ENCODE data around the gene SIGLEC11. TPM values are rescaled to one million over a fixed set of nuclear protein-coding genes. Genes with fewer than 3 reads are reported as not detected.

Gene SIGLEC11
- total RNA-seq, 1 donor from 2014 or later = 7.7 TPM

DNA sequence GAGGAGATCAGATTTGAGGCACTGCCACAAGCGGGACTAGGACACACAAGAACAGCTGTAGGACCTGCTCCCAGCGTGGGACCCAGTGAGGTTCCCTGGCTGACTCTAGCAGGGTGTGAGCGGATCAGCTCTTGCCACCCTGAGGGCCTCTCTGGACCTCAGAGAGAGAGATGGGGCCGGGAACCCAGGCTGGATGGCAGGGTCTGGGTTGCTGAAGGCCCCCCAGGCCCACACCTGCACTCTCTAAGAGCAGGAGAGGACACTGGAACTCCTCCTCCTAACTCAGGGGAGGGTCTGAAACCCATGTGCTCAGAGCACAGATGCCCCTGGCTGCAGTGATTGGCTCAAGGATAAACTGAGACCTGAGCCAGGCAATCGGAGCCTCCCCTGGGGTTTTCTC is 50.8 kb downstream of the SIGLEC11 start:
- Histone ChIP-seq H3K36me3 (peaks cover 59% of the 10 kb centered on the region), H3K27me3 (ENCODE audit: low read depth) (no peaks in the 10 kb centered on the region), H3K4me1 (peaks cover 22% of the 10 kb centered on the region), H3K9me3 (no peaks in the 10 kb centered on the region), H3K4me3 (no peak overlapping the region), H3K27ac (peak overlapping the region; percentile 18)
- TF ChIP-seq, protein P1, sequence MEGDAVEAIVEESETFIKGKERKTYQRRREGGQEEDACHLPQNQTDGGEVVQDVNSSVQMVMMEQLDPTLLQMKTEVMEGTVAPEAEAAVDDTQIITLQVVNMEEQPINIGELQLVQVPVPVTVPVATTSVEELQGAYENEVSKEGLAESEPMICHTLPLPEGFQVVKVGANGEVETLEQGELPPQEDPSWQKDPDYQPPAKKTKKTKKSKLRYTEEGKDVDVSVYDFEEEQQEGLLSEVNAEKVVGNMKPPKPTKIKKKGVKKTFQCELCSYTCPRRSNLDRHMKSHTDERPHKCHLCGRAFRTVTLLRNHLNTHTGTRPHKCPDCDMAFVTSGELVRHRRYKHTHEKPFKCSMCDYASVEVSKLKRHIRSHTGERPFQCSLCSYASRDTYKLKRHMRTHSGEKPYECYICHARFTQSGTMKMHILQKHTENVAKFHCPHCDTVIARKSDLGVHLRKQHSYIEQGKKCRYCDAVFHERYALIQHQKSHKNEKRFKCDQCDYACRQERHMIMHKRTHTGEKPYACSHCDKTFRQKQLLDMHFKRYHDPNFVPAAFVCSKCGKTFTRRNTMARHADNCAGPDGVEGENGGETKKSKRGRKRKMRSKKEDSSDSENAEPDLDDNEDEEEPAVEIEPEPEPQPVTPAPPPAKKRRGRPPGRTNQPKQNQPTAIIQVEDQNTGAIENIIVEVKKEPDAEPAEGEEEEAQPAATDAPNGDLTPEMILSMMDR (IDR thresholded peaks at IDR 0.05) = no peak
- no peak for ATAC-seq
- intact Hi-C loops (cut with DNase I) = no loop called here
- no peak for DNase-seq

- intact Hi-C loops (cut with DNase I) = no loop called here
- no peak overlapping the region for H3K4me3 ChIP-seq
- H3K4me1 ChIP-seq = peaks cover 22% of the 10 kb centered on the region
- TF ChIP-seq, protein P1 (IDR thresholded peaks at IDR 0.05) = no peak
- DNase-seq = no peak
- peaks cover 54% of the 10 kb centered on the region for H3K36me3 ChIP-seq
- no peaks in the 10 kb centered on the region for H3K9me3 ChIP-seq
- no peaks in the 10 kb centered on the region for H3K27me3 ChIP-seq (ENCODE audit: low read depth)
- ATAC-seq = no peak
- H3K27ac ChIP-seq = no peak overlapping the region
Measured at GRCh38 chr19:49908480-49909420, 52.2 kb downstream of the SIGLEC11 start.

- intact Hi-C loops (cut with DNase I) = no loop called here
- Histone ChIP-seq H3K9me3 (no peaks in the 10 kb centered on the region), H3K4me1 (peaks cover 15% of the 10 kb centered on the region), H3K27ac (no peak overlapping the region), H3K4me3 (no peak overlapping the region), H3K27me3 (ENCODE audit: low read depth) (no peaks in the 10 kb centered on the region), H3K36me3 (peaks cover 46% of the 10 kb centered on the region)
- no peak for ATAC-seq
- TF ChIP-seq, protein P1 (IDR thresholded peaks at IDR 0.05) = no peak
- DNase-seq = no peak
Measured at GRCh38 chr19:49907745-49908446, 53.1 kb downstream of the SIGLEC11 start.

DNA sequence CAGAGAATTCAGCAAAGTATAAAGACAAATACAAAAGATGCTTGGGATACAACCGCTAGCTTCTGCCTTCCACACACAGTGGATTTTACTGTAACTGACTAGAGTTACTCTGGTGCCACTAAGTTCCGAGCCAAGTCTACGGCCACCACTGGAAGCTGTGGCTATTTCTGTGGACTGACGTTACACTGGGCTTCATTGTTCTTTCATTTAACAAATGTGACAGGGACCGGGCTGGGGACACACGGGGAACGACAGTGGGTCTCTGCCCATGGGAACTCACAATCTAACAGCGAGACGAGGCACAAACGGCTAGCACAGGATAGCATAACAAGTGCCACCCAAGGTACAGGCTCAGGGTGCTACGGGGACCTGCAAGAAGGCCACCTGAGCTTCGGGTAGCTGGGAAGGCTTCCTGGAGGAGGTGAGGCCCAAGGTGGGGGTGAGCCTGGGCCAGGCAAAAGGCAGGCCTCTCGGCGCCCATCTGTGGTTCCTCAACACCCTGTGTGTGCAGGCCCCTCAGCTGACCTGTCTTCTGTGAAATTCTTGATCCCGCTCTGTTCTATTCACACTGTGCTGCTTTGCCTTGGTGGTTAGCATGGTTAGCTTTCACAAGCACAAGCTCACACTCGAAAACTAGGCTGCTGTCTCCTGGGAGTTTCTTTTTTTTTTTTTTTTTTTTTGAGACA is 54.0 kb downstream of the SIGLEC11 start:
- ATAC-seq (no peak), DNase-seq (no peak)
- no peaks in the 10 kb centered on the region for H3K27me3 ChIP-seq (ENCODE audit: low read depth)
- no peaks in the 10 kb centered on the region for H3K9me3 ChIP-seq
- peaks cover 13% of the 10 kb centered on the region for H3K4me1 ChIP-seq
- TF ChIP-seq, protein P1 (IDR thresholded peaks at IDR 0.05) = no peak
- H3K27ac ChIP-seq = no peak overlapping the region
- H3K4me3 ChIP-seq = no peak overlapping the region
- intact Hi-C loops (cut with DNase I) = no loop called here
- H3K36me3 ChIP-seq = peaks cover 42% of the 10 kb centered on the region

- no peaks in the 10 kb centered on the region for H3K4me1 ChIP-seq
- H3K27ac ChIP-seq = no peak overlapping the region
- peak overlapping the region; percentile 5 for H3K4me3 ChIP-seq
- ATAC-seq (no peak), DNase-seq (no peak)
- peaks cover 35% of the 10 kb centered on the region for H3K36me3 ChIP-seq
- intact Hi-C loops (cut with DNase I) = no loop called here
- H3K9me3 ChIP-seq = no peaks in the 10 kb centered on the region
- TF ChIP-seq, protein P1 (IDR thresholded peaks at IDR 0.05) = no peak
- H3K27me3 ChIP-seq (ENCODE audit: low read depth) = no peaks in the 10 kb centered on the region
Measured at GRCh38 chr19:49904136-49904535, 56.8 kb downstream of the SIGLEC11 start.

All from lower lobe of right lung (tissue), 2 donors.